ENCODE results near the gene ZBTB45. TPM values are rescaled to one million over a fixed set of nuclear protein-coding genes. Genes with fewer than 3 reads are reported as not detected.
A peak's percentile ranks its signal among the peaks of the same experiment; 100 is the strongest.

The ZBTB45 gene
- total RNA-seq, 1 experiment from 2014 or later, result 19.7 TPM

- TF ChIP-seq STAT6 (CRISPR knock-in tag; conservative IDR thresholded peaks at IDR 0.05; ENCODE audit: low read depth), result no peak
- TF ChIP-seq ZMAT4 (CRISPR knock-in tag; IDR thresholded peaks at IDR 0.05), result peak; percentile 95
- TF ChIP-seq FOXJ3 (CRISPR knock-in tag; IDR thresholded peaks at IDR 0.05; ENCODE audit: borderline replicate concordance), result no peak
- peak; percentile 60; the same call in 1 of the 2 replicates for TF ChIP-seq ZBTB43 (CRISPR knock-in tag; IDR thresholded peaks at IDR 0.05)
- peak; percentile 88; the same call in 1 of the 2 replicates for TF ChIP-seq SMAD3 (CRISPR knock-in tag; IDR thresholded peaks at IDR 0.05; ENCODE audit: borderline replicate concordance)
- TF ChIP-seq MXD4 (CRISPR knock-in tag; IDR thresholded peaks at IDR 0.05; ENCODE audit: borderline replicate concordance), result no peak
- TF ChIP-seq ESRRA (CRISPR knock-in tag; IDR thresholded peaks at IDR 0.05; ENCODE audit: borderline replicate concordance), result 0 out of 2 replicates have a peak, but pooled peaks have one; percentile 47
- 0 out of 2 replicates have a peak, but pooled peaks have one; percentile 57 for TF ChIP-seq CBFB (CRISPR knock-in tag; IDR thresholded peaks at IDR 0.05; ENCODE audit: low read depth)
- TF ChIP-seq SMAD4 (CRISPR knock-in tag; IDR thresholded peaks at IDR 0.05), result no peak
- no peak for TF ChIP-seq GRHL2 (CRISPR knock-in tag; IDR thresholded peaks at IDR 0.05; ENCODE audit: insufficient replicate concordance, severe bottlenecking)
- TF ChIP-seq JAZF1 (CRISPR knock-in tag; IDR thresholded peaks at IDR 0.05), result 0 out of 2 replicates have a peak, but pooled peaks have one; percentile 61
- no peak; the same call in 1 of the 2 replicates for TF ChIP-seq NFYB (CRISPR knock-in tag; conservative IDR thresholded peaks at IDR 0.05; ENCODE audit: low read depth)
- peak; percentile 89; the same call in 1 of the 2 replicates for TF ChIP-seq CDX4 (CRISPR knock-in tag; IDR thresholded peaks at IDR 0.05; ENCODE audit: borderline replicate concordance)
- TF ChIP-seq CREB1 (CRISPR knock-in tag; IDR thresholded peaks at IDR 0.05), result 0 out of 2 replicates have a peak, but pooled peaks have one; percentile 5
- TF ChIP-seq MLX (CRISPR knock-in tag; IDR thresholded peaks at IDR 0.05), result no peak
- TF ChIP-seq USF1 (CRISPR knock-in tag; IDR thresholded peaks at IDR 0.05), result peak; percentile 59
- peak; percentile 95 for TF ChIP-seq ZBTB21 (CRISPR knock-in tag; IDR thresholded peaks at IDR 0.05; ENCODE audit: borderline replicate concordance)
- no peak for TF ChIP-seq ZNF138 (CRISPR knock-in tag; conservative IDR thresholded peaks at IDR 0.05)
- TF ChIP-seq IRF1 (CRISPR knock-in tag; IDR thresholded peaks at IDR 0.05), result 0 out of 2 replicates have a peak, but pooled peaks have one; percentile 45
- TF ChIP-seq FOXP1 (CRISPR knock-in tag; IDR thresholded peaks at IDR 0.05; ENCODE audit: borderline replicate concordance), result peak; percentile 69
- TF ChIP-seq ZNF416 (CRISPR knock-in tag; IDR thresholded peaks at IDR 0.05), result peak; percentile 99
- TF ChIP-seq PRDM15 (CRISPR knock-in tag; IDR thresholded peaks at IDR 0.05), result peak; percentile 58
- TF ChIP-seq ZNF671 (CRISPR knock-in tag; IDR thresholded peaks at IDR 0.05), result peak; percentile 95
- TF ChIP-seq KAT7 (CRISPR knock-in tag; IDR thresholded peaks at IDR 0.05; ENCODE audit: borderline replicate concordance), result 0 out of 2 replicates have a peak, but pooled peaks have one; percentile 14
- TF ChIP-seq NR2C2 (CRISPR knock-in tag; IDR thresholded peaks at IDR 0.05), result peak; percentile 97
- TF ChIP-seq RORB (CRISPR knock-in tag; IDR thresholded peaks at IDR 0.05), result no peak
Observed at GRCh38 chr19:58554494-58555368, 35.1 kb upstream of the ZBTB45 start, which contains the start of gene CHMP2A (continued).

Measured in WTC11 (cell line).